ENCODE data around the gene MOBP. TPM values are rescaled to one million over a fixed set of nuclear protein-coding genes. Genes with fewer than 3 reads are reported as not detected.

MOBP gene
- total and polyA plus RNA-seq, 2 of the 8 experiments (the other 6 are each of a cell fraction or from before 2014, with no cell fraction given) = 0.06 to 0.50 TPM

DNA sequence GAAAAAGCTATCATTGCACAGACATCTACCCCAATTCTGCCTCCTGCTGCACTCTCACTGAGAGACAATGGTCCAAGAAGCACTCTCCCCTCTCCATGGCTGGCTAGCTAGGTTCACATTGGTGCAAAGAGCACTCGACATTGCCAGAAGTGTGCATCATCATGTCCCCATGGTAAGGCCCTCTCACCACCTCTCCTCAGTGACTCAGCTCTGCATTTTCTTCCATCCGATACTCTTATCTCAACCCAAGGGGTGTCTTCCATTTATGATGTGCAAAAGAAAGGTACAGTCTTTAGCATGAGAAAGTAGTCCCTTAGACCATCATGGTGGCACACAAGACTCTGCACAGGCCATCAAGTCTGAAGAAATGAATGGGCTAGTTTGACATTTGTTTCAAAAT lies 46.9 kb upstream of the MOBP start:
- Histone ChIP-seq H4K5ac (ENCODE audit: insufficient read length, low read depth, low read length) (no peak overlapping the region), H3K27me3 (replicated peaks in 1 of 4; ENCODE audit: control insufficient read depth in 3 of 4, extremely low read depth in 1 of 4, insufficient read depth in 3 of 4, low read length in 3 of 4) (no peaks in the 10 kb centered on the region), H4K8ac (ENCODE audit: extremely low read depth, insufficient read depth, low read length) (no peak overlapping the region), H3K36me3 (ENCODE audit: control insufficient read depth in 2 of 4, insufficient read depth in 4 of 4, low read length in 3 of 4) (no peaks in the 10 kb centered on the region; a peak in 1 of 8 replicates), H3K79me1 (ENCODE audit: low read depth, low read length) (no peaks in the 10 kb centered on the region), H2BK5ac (ENCODE audit: low read depth, low read length) (no peak overlapping the region), H3K14ac (ENCODE audit: insufficient read length) (no peak overlapping the region), H3K79me2 (ENCODE audit: control insufficient read depth in 1 of 2, insufficient read depth in 2 of 2, low read length in 2 of 2) (no peaks in the 10 kb centered on the region), H3K18ac (ENCODE audit: extremely low read depth, low read length) (no peak overlapping the region), H4K91ac (replicated peaks; ENCODE audit: insufficient read length, low read length) (no peak overlapping the region), H3K23ac (ENCODE audit: insufficient read length) (no peak overlapping the region), H3K9ac (replicated peaks in 1 of 4; ENCODE audit: extremely low read depth in 1 of 4, low read depth in 3 of 4, low read length in 3 of 4) (no peak overlapping the region), H3K23me2 (ENCODE audit: low read depth, low read length) (no peaks in the 10 kb centered on the region), H3K4me3 (ENCODE audit: extremely low read depth in 1 of 4, insufficient read depth in 2 of 4, low read depth in 3 of 4, low read length in 4 of 4) (no peak overlapping the region), H3K4me2 (ENCODE audit: insufficient read depth in 1 of 2, low read depth in 2 of 2, low read length in 2 of 2) (no peak overlapping the region), H3K4ac (replicated peaks; ENCODE audit: insufficient read length, low read depth, low read length) (no peak overlapping the region), H2AK5ac (ENCODE audit: low read depth, low read length) (no peak overlapping the region), H3K9me3 (ENCODE audit: insufficient read depth in 2 of 2, low read depth in 1 of 2, low read length in 1 of 2) (no peaks in the 10 kb centered on the region), H3K27ac (ENCODE audit: low read depth, low read length) (no peak overlapping the region), H4K20me1 (replicated peaks in 1 of 2; ENCODE audit: control insufficient read depth in 1 of 2, insufficient read depth in 2 of 2, low read length in 2 of 2) (no peaks in the 10 kb centered on the region), H3K56ac (replicated peaks; ENCODE audit: insufficient read length, low read depth, low read length) (no peak overlapping the region), H2BK20ac (ENCODE audit: low read length) (no peak overlapping the region), H3K4me1 (replicated peaks in 1 of 4; ENCODE audit: control insufficient read depth in 3 of 4, insufficient read depth in 4 of 4, low read length in 3 of 4) (peaks cover 0 to 3% (median 0%) of the 10 kb centered on the region in 4 experiments; a peak in 3 of 7 replicates), H2BK120ac (replicated peaks; ENCODE audit: low read depth, low read length) (no peak overlapping the region), H2AFZ (ENCODE audit: low read length) (no peak overlapping the region), H2BK15ac (ENCODE audit: low read length) (no peak overlapping the region), H2BK12ac (ENCODE audit: low read depth, low read length) (no peak overlapping the region)
- FAIRE-seq (no peak), DNase-seq (ENCODE audit: low read depth in 1 of 2, low spot score in 2 of 2) (no peak)
- POLR2A ChIA-PET (ENCODE audit: partially characterized antibody) = interaction anchor here (1.1 kb wide), 1 partner anchor 21 kb away, joined by 3 read pairs; no protein-coding TSS in a partner anchor
- CTCF ChIA-PET (ENCODE audit: partially characterized antibody) = interaction anchor here (0.9 to 1.0 kb wide), 3 partner anchors 13 to 78 kb away, joined by 3 to 6 read pairs (median 3); no protein-coding TSS in a partner anchor
- 88% methylated on average over 2 of the region's 2 CpGs; no CpG with 5 or more reads in 1 of the 2 experiments for WGBS, 2 experiments (ENCODE audit: extremely low coverage in 1 of 2, insufficient coverage in 1 of 2, insufficient read length in 1 of 2, insufficient replicate concordance in 2 of 2, low coverage in 1 of 2, low lambda C conversion rate in 2 of 2, missing lambda C conversion rate in 1 of 2)
- TF ChIP-seq NRF1 (IDR thresholded peaks at IDR 0.05; ENCODE audit: low read depth, low read length) = no peak
- TF ChIP-seq SIX5 (IDR thresholded peaks at IDR 0.05; ENCODE audit: low read depth, low read length) = no peak
- TF ChIP-seq CHD1 (IDR thresholded peaks at IDR 0.05; ENCODE audit: low read depth, low read length) = no peak
- TF ChIP-seq, protein P1, sequence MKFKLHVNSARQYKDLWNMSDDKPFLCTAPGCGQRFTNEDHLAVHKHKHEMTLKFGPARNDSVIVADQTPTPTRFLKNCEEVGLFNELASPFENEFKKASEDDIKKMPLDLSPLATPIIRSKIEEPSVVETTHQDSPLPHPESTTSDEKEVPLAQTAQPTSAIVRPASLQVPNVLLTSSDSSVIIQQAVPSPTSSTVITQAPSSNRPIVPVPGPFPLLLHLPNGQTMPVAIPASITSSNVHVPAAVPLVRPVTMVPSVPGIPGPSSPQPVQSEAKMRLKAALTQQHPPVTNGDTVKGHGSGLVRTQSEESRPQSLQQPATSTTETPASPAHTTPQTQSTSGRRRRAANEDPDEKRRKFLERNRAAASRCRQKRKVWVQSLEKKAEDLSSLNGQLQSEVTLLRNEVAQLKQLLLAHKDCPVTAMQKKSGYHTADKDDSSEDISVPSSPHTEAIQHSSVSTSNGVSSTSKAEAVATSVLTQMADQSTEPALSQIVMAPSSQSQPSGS (IDR thresholded peaks at IDR 0.05; ENCODE audit: low read length) = no peak
- no peak for TF ChIP-seq EZH2 (IDR thresholded peaks at IDR 0.05; ENCODE audit: low read depth, low read length, severe bottlenecking)
- TF ChIP-seq POU5F1 (IDR thresholded peaks at IDR 0.05; ENCODE audit: low read depth, low read length) = no peak
- TF ChIP-seq FOSL1 (IDR thresholded peaks at IDR 0.05; ENCODE audit: insufficient read depth, low read depth, low read length) = no peak
- no peak for TF ChIP-seq ZNF274 (IDR thresholded peaks at IDR 0.05; ENCODE audit: borderline replicate concordance, extremely low read depth, low read length)
- no peak for TF ChIP-seq USF2 (IDR thresholded peaks at IDR 0.05; ENCODE audit: low read length)
- TF ChIP-seq, protein P2, sequence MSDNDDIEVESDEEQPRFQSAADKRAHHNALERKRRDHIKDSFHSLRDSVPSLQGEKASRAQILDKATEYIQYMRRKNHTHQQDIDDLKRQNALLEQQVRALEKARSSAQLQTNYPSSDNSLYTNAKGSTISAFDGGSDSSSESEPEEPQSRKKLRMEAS (IDR thresholded peaks at IDR 0.05) = no peak
- TF ChIP-seq TBP (IDR thresholded peaks at IDR 0.05; ENCODE audit: low read depth, low read length) = no peak

Measured in H1 (cell line).